CD8-positive, alpha-beta memory T cell (primary cell): ENCODE measurements around the gene STK33. TPM values are rescaled to one million over a fixed set of nuclear protein-coding genes. Genes with fewer than 3 reads are reported as not detected.

Source experiments
- CTCF ChIA-PET: fragments of 350-600 bp; sonication (Branson Sonifier 250); formaldehyde crosslinking; loops from one replicate; lab custom pipeline; 2021; ENCODE audit warnings: antibody characterized with exemption; lab: Charles Lee
- POLR2A ChIA-PET: fragments of 350-600 bp; sonication (Branson Sonifier 250); formaldehyde crosslinking; loops from one replicate; lab custom pipeline; 2021; ENCODE audit warnings: antibody characterized with exemption; lab: Charles Lee
- DNase-seq, 5 donors: peaks; one replicate each; pipeline versions ENCODE4 v3.0.0 to v3.0.0-alpha.2; 2020 to 2022; ENCODE audit warnings: mixed read lengths in 1 of 5
- H3K27ac ChIP-seq: one replicate; pipeline ENCODE4 v1.7.0; 2013; ENCODE audit warnings: low read depth, mild to moderate bottlenecking, low read length, moderate library complexity
- H3K27me3 ChIP-seq: 2 replicates; pipeline ENCODE4 v1.7.0; 2013; ENCODE audit warnings: low read length, mild to moderate bottlenecking; ENCODE audit not compliant: insufficient read depth, poor library complexity, severe bottlenecking
- H3K36me3 ChIP-seq: 2 replicates; pipeline ENCODE4 v1.7.0; 2013; ENCODE audit warnings: mild to moderate bottlenecking, low read length, moderate library complexity; ENCODE audit not compliant: insufficient read depth
- H3K4me1 ChIP-seq: 2 replicates; pipeline ENCODE4 v1.7.0; 2013; ENCODE audit warnings: mild to moderate bottlenecking, low read length, moderate library complexity; ENCODE audit not compliant: insufficient read depth
- H3K4me3 ChIP-seq: 2 replicates; pipeline ENCODE4 v1.7.0; 2013; ENCODE audit warnings: mild to moderate bottlenecking, low read length
- H3K9me3 ChIP-seq: 2 replicates; pipeline ENCODE4 v1.7.0; 2013; ENCODE audit warnings: mild to moderate bottlenecking, low read length
- H3K27ac Mint-ChIP-seq, 8 donors: one replicate each; pipeline ENCODE4 v1.8.0; 2020 to 2021; ENCODE audit warnings: mixed read lengths in 8 of 8, mild to moderate bottlenecking in 6 of 8, inconsistent platforms in 3 of 8, moderate library complexity in 3 of 8
- H3K27me3 Mint-ChIP-seq, 2 donors: one replicate each; pipeline ENCODE4 v1.8.0; 2020 to 2021; ENCODE audit warnings: mixed read lengths in 2 of 2, mild to moderate bottlenecking in 1 of 2, moderate library complexity in 1 of 2
- H3K36me3 Mint-ChIP-seq, 3 donors: one replicate each; pipeline ENCODE4 v1.8.0; 2020 to 2021; ENCODE audit warnings: mixed read lengths in 3 of 3, inconsistent platforms in 1 of 3, mild to moderate bottlenecking in 1 of 3
- H3K4me1 Mint-ChIP-seq, 3 donors: one replicate each; pipeline ENCODE4 v1.8.0; 2020 to 2021; ENCODE audit warnings: mixed read lengths in 3 of 3, inconsistent platforms in 1 of 3, mild to moderate bottlenecking in 1 of 3
- H3K4me3 Mint-ChIP-seq, 7 donors: one replicate each; pipeline ENCODE4 v1.8.0; 2020 to 2021; ENCODE audit warnings: mixed read lengths in 7 of 7, mild to moderate bottlenecking in 6 of 7, moderate library complexity in 4 of 7, inconsistent platforms in 2 of 7
- H3K9me3 Mint-ChIP-seq, 5 donors: one replicate each; pipeline ENCODE4 v1.8.0; 2020 to 2022; ENCODE audit warnings: mixed read lengths in 5 of 5, mild to moderate bottlenecking in 3 of 5, moderate library complexity in 2 of 5, inconsistent platforms in 1 of 5
- polyA plus RNA-seq: library from polyadenylated mRNA; unstranded; fragments of 300-500 nt; fragmentation: Illumina TruSeq; gene quantifications from one replicate; pipeline ENCODE4 v1.2.3, GENCODE V29; 2021
- total RNA-seq, 2 experiments: library from RNA; stranded (reverse); gene quantifications; one replicate each; pipeline ENCODE4 v1.2.3, GENCODE V29; 2021

The STK33 gene
- total and polyA plus RNA-seq, 3 experiments from 2014 or later, result 1.5 to 3.4 (median 2.5) TPM

GRCh38 chr11:8344346-8344745 lies 249.7 kb downstream of the STK33 start:
- Histone ChIP-seq H3K27me3 (no peaks in the 10 kb centered on the region), H3K4me1 (no peaks in the 10 kb centered on the region), H3K4me3 (no peak overlapping the region), H3K9me3 (no peaks in the 10 kb centered on the region), H3K27ac (no peak overlapping the region), H3K36me3 (no peaks in the 10 kb centered on the region)
- Mint-ChIP-seq H3K27ac (no peak overlapping the region), H3K36me3 (no peaks in the 10 kb centered on the region), H3K4me3 (no peak overlapping the region), H3K27me3 (peaks cover 5 to 10% of the 10 kb centered on the region in 2 donors), H3K9me3 (no peaks in the 10 kb centered on the region), H3K4me1 (no peaks in the 10 kb centered on the region)
- ChIA-PET CTCF (no interaction called here), POLR2A (no interaction called here)
- no peak for DNase-seq

GRCh38 chr11:8342821-8343681 lies 251.0 kb downstream of the STK33 start:
- no peaks in the 10 kb centered on the region for H3K4me1 ChIP-seq
- Mint-ChIP-seq H3K4me3 (no peak overlapping the region), H3K4me1 (no peaks in the 10 kb centered on the region), H3K9me3 (no peaks in the 10 kb centered on the region), H3K27ac (no peak overlapping the region), H3K27me3 (peaks cover 9% of the 10 kb centered on the region in 2 donors), H3K36me3 (no peaks in the 10 kb centered on the region)
- no peak overlapping the region for H3K4me3 ChIP-seq
- no peaks in the 10 kb centered on the region for H3K36me3 ChIP-seq
- H3K9me3 ChIP-seq, result no peaks in the 10 kb centered on the region
- POLR2A ChIA-PET, result no interaction called here
- no peak overlapping the region for H3K27ac ChIP-seq
- DNase-seq, result no peak
- no peaks in the 10 kb centered on the region for H3K27me3 ChIP-seq
- CTCF ChIA-PET, result no interaction called here

DNA sequence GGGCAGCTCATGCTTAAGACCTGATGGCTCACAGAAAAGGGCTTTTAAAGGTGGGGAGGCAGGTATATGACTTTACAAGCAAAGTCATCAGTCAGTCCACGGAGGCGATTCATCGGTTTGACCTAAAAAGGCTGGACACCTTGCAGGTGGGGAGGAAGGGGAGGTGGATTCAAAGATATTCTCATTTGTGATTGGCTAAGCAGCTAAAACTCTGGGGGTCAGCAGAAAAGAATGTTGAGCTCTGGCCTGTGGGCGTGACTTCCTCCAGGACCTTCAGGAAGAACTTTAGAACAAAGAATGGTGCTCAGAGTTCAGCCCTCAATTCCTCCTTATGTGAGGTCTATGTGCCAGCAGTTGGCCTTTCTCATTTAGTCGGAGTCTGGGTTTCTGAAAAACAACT lies 252.0 kb downstream of the STK33 start:
- POLR2A ChIA-PET, result no interaction called here
- no peaks in the 10 kb centered on the region for H3K9me3 ChIP-seq
- H3K27ac ChIP-seq, result no peak overlapping the region
- Mint-ChIP-seq H3K4me1 (peaks cover 0 to 1% (median 0%) of the 10 kb centered on the region in 3 donors), H3K9me3 (no peaks in the 10 kb centered on the region), H3K27me3 (peaks cover 9 to 12% of the 10 kb centered on the region in 2 donors), H3K36me3 (no peaks in the 10 kb centered on the region), H3K27ac (no peak overlapping the region), H3K4me3 (no peak overlapping the region)
- H3K4me1 ChIP-seq, result no peaks in the 10 kb centered on the region
- H3K4me3 ChIP-seq, result no peak overlapping the region
- CTCF ChIA-PET, result no interaction called here
- no peaks in the 10 kb centered on the region for H3K36me3 ChIP-seq
- DNase-seq, result no peak
- no peaks in the 10 kb centered on the region for H3K27me3 ChIP-seq

Other genes starting within 250 kb of the STK33 start
- gene TRIM66, start 88.4 kb upstream of the STK33 start, total RNA-seq, result 10 to 100 TPM; 27.7 to 29.7 TPM
- gene TRIM66, start 88.4 kb upstream of the STK33 start, polyA plus RNA-seq, result 0.43 TPM
- gene RPL27A, start 88.6 kb upstream of the STK33 start, total RNA-seq, result 1,000 to 10,000 TPM; 1,148 to 1,170 TPM
- gene RPL27A, start 88.6 kb upstream of the STK33 start, polyA plus RNA-seq, result 3,471 TPM